HepG2 (cell line): ENCODE measurements around the gene PRICKLE2. TPM values are rescaled to one million over a fixed set of nuclear protein-coding genes. Genes with fewer than 3 reads are reported as not detected.
A peak's percentile ranks its signal among the peaks of the same experiment; 100 is the strongest.

Experiments
- ATAC-seq: fragments of 200-7000 bp; cut with Tn5 transposase; 3 replicates; pipeline ENCODE4 v1.9.1; 2020; ENCODE audit warnings: mild to moderate bottlenecking, moderate library complexity
- BruUV-seq: library from RNA; stranded (reverse); fragments of 400-500 nt; replicated peaks from 2 replicates; lab custom pipeline; 2021; lab: Mats Ljungman, UMichigan
- CTCF ChIA-PET: fragments of 300-600 bp; formaldehyde crosslinking; extraction: SDS; loops from one replicate; lab custom pipeline; 2021; ENCODE audit warnings: low total read pairs, inconsistent platforms, low intra/inter-chr PET ratio; lab: Yijun Ruan, JAX
- POLR2A ChIA-PET: fragments of 350-600 bp; sonication (Branson Sonifier 250); formaldehyde crosslinking; loops from one replicate; lab custom pipeline; 2020; ENCODE audit warnings: antibody characterized with exemption, inconsistent platforms; lab: Yijun Ruan, JAX
- DNase-seq: peaks from one replicate; pipeline ENCODE4 v3.0.0-alpha.2; 2015; ENCODE audit warnings: low spot score
- FAIRE-seq: peaks from 3 replicates; lab custom pipeline; 2011; peaks lifted over from hg19 to GRCh38; lab: Jason Lieb, UNC
- H2AFZ ChIP-seq: one replicate; pipeline ENCODE4 v1.6.1; 2011; ENCODE audit warnings: low read length, inconsistent platforms
- H3K27ac ChIP-seq: fragments of 300-600 bp; 3 replicates; pipeline ENCODE4 v1.8.0; 2011; ENCODE audit warnings: mixed run types, mild to moderate bottlenecking, mixed read lengths, low read length, inconsistent platforms; ENCODE audit not compliant: insufficient read depth; ENCODE audit errors: extremely low read length
- H3K27me3 ChIP-seq, 2 experiments: fragments of 200-600 bp in 1 of 2; 2 replicates in 1 of 2; 3 replicates in 1 of 2; pipeline versions ENCODE4 v1.6.0 to v1.8.0; 2011; ENCODE audit warnings: low read length in 2 of 2, mild to moderate bottlenecking in 2 of 2, moderate library complexity in 2 of 2, inconsistent platforms in 1 of 2; ENCODE audit not compliant: insufficient read depth in 2 of 2, control insufficient read depth in 1 of 2
- H3K36me3 ChIP-seq, 2 experiments: fragments of 200-600 bp in 1 of 2; replicated peaks in 1 of 2; 2 replicates in 1 of 2; 3 replicates in 1 of 2; pipeline versions ENCODE4 v1.5.1 to v1.8.0; 2011; ENCODE audit warnings: low read length in 2 of 2, inconsistent platforms in 1 of 2; ENCODE audit not compliant: insufficient read depth in 2 of 2, control insufficient read depth in 1 of 2
- H3K4me1 ChIP-seq: 2 replicates; pipeline ENCODE4 v1.5.1; 2012; ENCODE audit warnings: low read length, inconsistent platforms; ENCODE audit not compliant: insufficient read depth
- H3K4me2 ChIP-seq: 2 replicates; pipeline ENCODE4 v1.6.0; 2011; ENCODE audit warnings: low read depth, low read length, inconsistent platforms
- H3K4me3 ChIP-seq, 3 experiments: fragments of 200-600 bp in 1 of 3; sonication (generic), shearing (Covaris generic) in 1 of 3; replicated peaks in 1 of 3; 2 replicates each; pipeline ENCODE4 v1.5.1; 2011 to 2016; ENCODE audit warnings: low read length in 3 of 3, inconsistent platforms in 2 of 3, low read depth in 2 of 3, mild to moderate bottlenecking in 2 of 3, control low read depth in 1 of 3, mixed read lengths in 1 of 3; ENCODE audit not compliant: insufficient read depth in 1 of 3
- H3K79me2 ChIP-seq: one replicate; pipeline ENCODE4 v1.6.1; 2011; ENCODE audit warnings: low read length, inconsistent platforms; ENCODE audit not compliant: insufficient read depth
- H3K9ac ChIP-seq: 2 replicates; pipeline ENCODE4 v1.6.0; 2011; ENCODE audit warnings: mild to moderate bottlenecking, low read depth, low read length, inconsistent platforms; ENCODE audit not compliant: insufficient read depth
- H3K9me3 ChIP-seq: 2 replicates; pipeline ENCODE4 v1.5.1; 2012; ENCODE audit warnings: mild to moderate bottlenecking, low read length
- H4K20me1 ChIP-seq: 2 replicates; pipeline ENCODE4 v1.6.0; 2011; ENCODE audit warnings: inconsistent platforms, mild to moderate bottlenecking, low read length, moderate library complexity; ENCODE audit not compliant: insufficient read depth
- MEIS2 ChIP-seq: sonication (generic); formaldehyde crosslinking; IDR thresholded peaks from 2 replicates; pipeline ENCODE4 v1.9.0; 2021; ENCODE audit warnings: mild to moderate bottlenecking, missing genetic modification reagents
- PLRG1 ChIP-seq: fragments of 450-650 bp; conservative IDR thresholded peaks from 2 replicates; pipeline ENCODE4 v1.6.1; 2016
- RARA ChIP-seq: IDR thresholded peaks from 2 replicates; pipeline ENCODE4 v1.6.1; 2016; ENCODE audit warnings: missing genetic modification reagents, missing compliant biosample characterization
- SMC3 ChIP-seq: IDR thresholded peaks from 2 replicates; pipeline ENCODE4 v1.6.1; 2011; ENCODE audit warnings: low read length, improper control_type of control experiment
- ZFP62 ChIP-seq: sonication (generic); formaldehyde crosslinking; IDR thresholded peaks from 2 replicates; pipeline ENCODE4 v1.4.0; 2020; ENCODE audit warnings: missing genetic modification reagents
- ZNF296 ChIP-seq: sonication (generic); formaldehyde crosslinking; conservative IDR thresholded peaks from 2 replicates; pipeline ENCODE4 v1.5.0; 2020; ENCODE audit warnings: mild to moderate bottlenecking, missing genetic modification reagents
- ZNF331 ChIP-seq: sonication (generic); formaldehyde crosslinking; IDR thresholded peaks from 2 replicates; pipeline ENCODE4 v1.4.0; 2020; ENCODE audit warnings: missing genetic modification reagents
- WGBS: methylation state at CpG from one replicate; pipeline ENCODE4 v1.1.6; 2017; ENCODE audit warnings: low lambda C conversion rate; 5-methylcytosine and 5-hydroxymethylcytosine counted together
- in situ Hi-C: cut with HindIII; loops from 2 replicates; pipeline ENCODE4 v1.10.0; 2017; ENCODE audit warnings: low pct_unique_long_range_greater_than_20kb; ENCODE audit not compliant: extremely low pct_ligation_motif_present
- intact Hi-C: fragments of 100-400 bp; cut with micrococcal nuclease; formaldehyde crosslinking; loops from one replicate; pipeline ENCODE4 v1.10.0; 2022; ENCODE audit not compliant: unreplicated experiment
- polyA plus RNA-seq, 8 experiments: library from polyadenylated mRNA; depleted of rRNA in 3 of 8; stranded (reverse) in 7 of 8; unstranded in 1 of 8; fragments of >200 nt; fragmentation: Illumina TruSeq in 4 of 8; extraction: Trizol in 4 of 8; gene quantifications; 2 replicates each; pipeline versions ENCODE4 v1.2.1 to v1.2.3, GENCODE V29; 2011 to 2016; ENCODE audit warnings: low read depth in 4 of 8, missing spikeins in 1 of 8, mixed read lengths in 1 of 8; ENCODE audit not compliant: insufficient read depth in 1 of 8
- total RNA-seq, 5 experiments: library from RNA; depleted of rRNA; stranded (reverse); fragments of >200 nt; fragmentation: Illumina TruSeq; extraction: Trizol; gene quantifications; 2 replicates each; pipeline ENCODE4 v1.2.3, GENCODE V29; 2016; ENCODE audit warnings: low read depth in 1 of 5
- TF ChIP-seq, protein P1 (sequence below): IDR thresholded peaks from 2 replicates; pipeline ENCODE4 v1.6.1; 2012; ENCODE audit warnings: low read length, improper control_type of control experiment
- TF ChIP-seq, protein P2 (sequence below): sonication (generic); formaldehyde crosslinking; IDR thresholded peaks from 2 replicates; pipeline ENCODE4 v1.5.0; 2020; ENCODE audit warnings: mild to moderate bottlenecking, missing genetic modification reagents

The PRICKLE2 gene
- total and polyA plus RNA-seq, 2 of the 13 experiments (the other 11 are each of a cell fraction or from before 2014, with no cell fraction given): 0.01 to 0.07 TPM

DNA sequence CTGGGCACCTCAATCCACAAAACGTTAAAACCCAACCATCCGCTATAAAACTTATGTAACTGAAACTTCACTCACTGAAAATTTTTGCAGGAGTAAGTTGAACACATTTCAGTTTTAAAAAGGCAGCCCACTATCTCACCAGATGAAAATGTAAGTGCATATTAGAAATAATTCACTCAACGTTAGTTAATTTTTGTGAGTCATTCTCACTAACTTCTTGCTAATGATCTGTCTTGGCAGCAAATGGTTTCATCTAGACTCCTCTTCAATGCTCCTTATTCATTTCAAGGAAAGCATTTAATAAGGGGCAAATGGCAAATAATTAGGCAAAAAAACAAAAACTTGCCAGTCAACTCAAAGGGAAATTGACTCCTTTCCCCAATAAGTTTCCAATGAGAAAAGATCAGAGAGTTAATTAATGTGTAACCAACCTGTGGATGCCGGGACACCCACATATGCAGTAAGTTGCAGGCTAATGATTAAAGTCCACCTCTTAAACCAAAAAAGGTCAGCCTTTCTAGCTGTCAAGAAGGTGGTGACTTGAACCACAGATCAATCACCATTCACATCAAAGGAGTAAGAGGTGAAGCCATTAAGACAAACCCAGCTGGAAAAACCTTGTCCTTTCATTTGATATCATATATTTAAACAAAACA is 22.9 kb upstream of the PRICKLE2 start (continued):
- TF ChIP-seq, protein P1, sequence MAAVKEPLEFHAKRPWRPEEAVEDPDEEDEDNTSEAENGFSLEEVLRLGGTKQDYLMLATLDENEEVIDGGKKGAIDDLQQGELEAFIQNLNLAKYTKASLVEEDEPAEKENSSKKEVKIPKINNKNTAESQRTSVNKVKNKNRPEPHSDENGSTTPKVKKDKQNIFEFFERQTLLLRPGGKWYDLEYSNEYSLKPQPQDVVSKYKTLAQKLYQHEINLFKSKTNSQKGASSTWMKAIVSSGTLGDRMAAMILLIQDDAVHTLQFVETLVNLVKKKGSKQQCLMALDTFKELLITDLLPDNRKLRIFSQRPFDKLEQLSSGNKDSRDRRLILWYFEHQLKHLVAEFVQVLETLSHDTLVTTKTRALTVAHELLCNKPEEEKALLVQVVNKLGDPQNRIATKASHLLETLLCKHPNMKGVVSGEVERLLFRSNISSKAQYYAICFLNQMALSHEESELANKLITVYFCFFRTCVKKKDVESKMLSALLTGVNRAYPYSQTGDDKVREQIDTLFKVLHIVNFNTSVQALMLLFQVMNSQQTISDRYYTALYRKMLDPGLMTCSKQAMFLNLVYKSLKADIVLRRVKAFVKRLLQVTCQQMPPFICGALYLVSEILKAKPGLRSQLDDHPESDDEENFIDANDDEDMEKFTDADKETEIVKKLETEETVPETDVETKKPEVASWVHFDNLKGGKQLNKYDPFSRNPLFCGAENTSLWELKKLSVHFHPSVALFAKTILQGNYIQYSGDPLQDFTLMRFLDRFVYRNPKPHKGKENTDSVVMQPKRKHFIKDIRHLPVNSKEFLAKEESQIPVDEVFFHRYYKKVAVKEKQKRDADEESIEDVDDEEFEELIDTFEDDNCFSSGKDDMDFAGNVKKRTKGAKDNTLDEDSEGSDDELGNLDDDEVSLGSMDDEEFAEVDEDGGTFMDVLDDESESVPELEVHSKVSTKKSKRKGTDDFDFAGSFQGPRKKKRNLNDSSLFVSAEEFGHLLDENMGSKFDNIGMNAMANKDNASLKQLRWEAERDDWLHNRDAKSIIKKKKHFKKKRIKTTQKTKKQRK: no peak
- TF ChIP-seq RARA (peak; percentile 33; the same call in 1 of the 2 replicates), ZNF331 (0 out of 2 replicates have a peak, but pooled peaks have one; percentile 17), MEIS2 (peak; percentile 81), PLRG1 (no peak)

DNA sequence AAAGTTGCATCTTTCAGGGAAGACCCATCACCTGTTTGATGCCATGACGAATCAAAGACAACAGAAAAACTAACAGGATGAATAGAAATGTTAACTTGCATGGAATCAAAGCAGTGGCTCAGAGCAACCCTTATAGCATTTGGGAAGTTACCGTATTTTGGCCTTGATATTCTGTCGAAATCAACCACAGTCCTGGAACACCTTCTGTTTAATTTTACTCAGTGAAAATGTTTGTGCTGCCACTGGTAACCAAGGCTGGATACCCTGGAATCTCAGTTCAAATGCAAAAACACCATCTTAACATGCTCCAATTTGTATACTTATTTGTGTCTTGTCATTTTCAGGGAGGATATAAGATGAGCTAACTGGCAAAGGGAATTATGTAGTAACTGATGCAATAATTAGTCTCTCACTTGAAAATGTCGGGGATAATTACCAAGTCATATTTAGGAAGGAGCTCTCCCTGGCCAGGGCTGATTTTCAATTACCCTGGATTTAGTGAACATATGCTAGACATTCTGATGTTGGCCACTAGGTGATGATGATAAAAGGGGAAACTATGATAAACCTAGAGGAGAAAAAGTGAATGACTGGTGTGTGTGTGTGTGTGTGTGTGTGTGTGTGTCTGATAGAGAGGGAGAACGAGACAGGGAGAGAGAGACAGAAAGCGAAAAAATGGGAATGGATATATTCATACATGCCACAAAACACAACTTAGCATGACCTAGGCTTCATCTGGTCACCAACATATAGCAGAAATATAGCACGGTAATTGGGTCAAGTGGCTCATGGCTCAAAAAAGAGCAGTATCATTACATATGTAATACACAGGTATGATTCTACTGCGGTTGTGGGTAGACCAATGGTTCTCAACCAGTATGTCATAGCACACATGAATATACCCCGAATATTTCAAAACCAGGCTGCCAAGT is 19.0 kb upstream of the PRICKLE2 start:
- CTCF ChIA-PET: no interaction called here
- peak; percentile 86 for ATAC-seq
- DNase-seq: peak; percentile 24
- H3K4me2 ChIP-seq: no peak overlapping the region
- intact Hi-C loops: no loop called here
- no peak overlapping the region for H3K9ac ChIP-seq
- H3K4me1 ChIP-seq: peaks cover 23% of the 10 kb centered on the region
- no peak overlapping the region for H2AFZ ChIP-seq
- POLR2A ChIA-PET: no interaction called here
- H3K27me3 ChIP-seq: no peaks in the 10 kb centered on the region
- no TSS peak for BruUV-seq
- no peak overlapping the region for H3K27ac ChIP-seq
- H3K4me3 ChIP-seq: no peak overlapping the region
- H3K9me3 ChIP-seq: no peaks in the 10 kb centered on the region
- no peaks in the 10 kb centered on the region for H3K79me2 ChIP-seq
- in situ Hi-C loops: no loop called here
- 45% methylated on average over 8 of the region's 9 CpGs for whole genome bisulfite sequencing
- FAIRE-seq: peak; percentile 70
- no peaks in the 10 kb centered on the region for H4K20me1 ChIP-seq
- H3K36me3 ChIP-seq: no peaks in the 10 kb centered on the region
- TF ChIP-seq ZFP62 (CRISPR knock-in tag): no peak
- TF ChIP-seq SMC3: peak; percentile 34; the same call in 1 of the 2 replicates
- TF ChIP-seq, protein P2, sequence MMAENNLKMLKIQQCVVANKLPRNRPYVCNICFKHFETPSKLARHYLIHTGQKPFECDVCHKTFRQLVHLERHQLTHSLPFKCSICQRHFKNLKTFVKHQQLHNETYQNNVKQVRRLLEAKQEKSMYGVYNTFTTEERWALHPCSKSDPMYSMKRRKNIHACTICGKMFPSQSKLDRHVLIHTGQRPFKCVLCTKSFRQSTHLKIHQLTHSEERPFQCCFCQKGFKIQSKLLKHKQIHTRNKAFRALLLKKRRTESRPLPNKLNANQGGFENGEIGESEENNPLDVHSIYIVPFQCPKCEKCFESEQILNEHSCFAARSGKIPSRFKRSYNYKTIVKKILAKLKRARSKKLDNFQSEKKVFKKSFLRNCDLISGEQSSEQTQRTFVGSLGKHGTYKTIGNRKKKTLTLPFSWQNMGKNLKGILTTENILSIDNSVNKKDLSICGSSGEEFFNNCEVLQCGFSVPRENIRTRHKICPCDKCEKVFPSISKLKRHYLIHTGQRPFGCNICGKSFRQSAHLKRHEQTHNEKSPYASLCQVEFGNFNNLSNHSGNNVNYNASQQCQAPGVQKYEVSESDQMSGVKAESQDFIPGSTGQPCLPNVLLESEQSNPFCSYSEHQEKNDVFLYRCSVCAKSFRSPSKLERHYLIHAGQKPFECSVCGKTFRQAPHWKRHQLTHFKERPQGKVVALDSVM (CRISPR knock-in tag): no peak
- TF ChIP-seq ZNF296 (CRISPR knock-in tag): no peak
